Activated T-cell treated with anti-CD3 and anti-CD28 coated beads, Interleukin-2, amount 50 U/mL, for 72 hours (primary cell): ENCODE data around the gene TICAM1. TPM values are rescaled to one million over a fixed set of nuclear protein-coding genes. Genes with fewer than 3 reads are reported as not detected.
A peak's percentile ranks its signal among the peaks of the same experiment; 100 is the strongest.
"Not testable (repeated sequence)": the region's sequence is repeated elsewhere in the genome, so short reads cannot be mapped to it uniquely, and the experiment has no call there.

Experiments
- ATAC-seq, 2 donors: fragments of 150-1000 bp; cut with Tn5 transposase; replicated peaks in 1 of 2; 2 replicates each; pipeline ENCODE4 v1.10.0; 2021; ENCODE audit warnings: moderate library complexity in 2 of 2, mild to moderate bottlenecking in 1 of 2
- DNase-seq, 2 donors: peaks; one replicate each; pipeline ENCODE4 v3.0.0; 2021 to 2022; ENCODE audit warnings: mixed read lengths in 1 of 2
- H3K27ac Mint-ChIP-seq: one replicate; pipeline ENCODE4 v1.8.0; 2022; ENCODE audit warnings: mild to moderate bottlenecking, moderate library complexity, mixed read lengths
- H3K27me3 Mint-ChIP-seq: one replicate; pipeline ENCODE4 v1.8.0; 2022; ENCODE audit warnings: low read depth, mixed read lengths
- H3K36me3 Mint-ChIP-seq, 2 donors: one replicate each; pipeline ENCODE4 v1.8.0; 2022; ENCODE audit warnings: mixed read lengths in 2 of 2, mild to moderate bottlenecking in 1 of 2; ENCODE audit not compliant: insufficient read depth in 2 of 2
- H3K4me1 Mint-ChIP-seq: one replicate; pipeline ENCODE4 v1.8.0; 2022; ENCODE audit warnings: low read depth, mixed read lengths
- H3K4me3 Mint-ChIP-seq, 2 donors: one replicate each; pipeline ENCODE4 v1.8.0; 2022; ENCODE audit warnings: mild to moderate bottlenecking in 2 of 2, mixed read lengths in 2 of 2, moderate library complexity in 2 of 2
- H3K9me3 Mint-ChIP-seq, 2 donors: one replicate each; pipeline ENCODE4 v1.8.0; 2022; ENCODE audit warnings: mixed read lengths in 2 of 2
- total RNA-seq, 2 donors: library from RNA; stranded (reverse); gene quantifications; one replicate each; pipeline ENCODE4 v1.2.3, GENCODE V29; 2022

TICAM1 gene
- total RNA-seq, 2 donors from 2014 or later, result 18.7 to 20.5 TPM

- ATAC-seq, result no peak
- H3K4me3 Mint-ChIP-seq, result no peak overlapping the region
- H3K9me3 Mint-ChIP-seq, result no peaks in the 10 kb centered on the region
- no peaks in the 10 kb centered on the region for H3K36me3 Mint-ChIP-seq
- no peak for DNase-seq
- no peaks in the 10 kb centered on the region for H3K27me3 Mint-ChIP-seq
- H3K27ac Mint-ChIP-seq, result no peak overlapping the region
- H3K4me1 Mint-ChIP-seq, result no peaks in the 10 kb centered on the region
Observed at GRCh38 chr19:4859697-4860096, 28.2 kb upstream of the TICAM1 start.

- H3K36me3 Mint-ChIP-seq, H3K9me3 Mint-ChIP-seq, H3K4me1 Mint-ChIP-seq, H3K27ac Mint-ChIP-seq, H3K27me3 Mint-ChIP-seq, H3K4me3 Mint-ChIP-seq, ATAC-seq, DNase-seq: not testable (repeated sequence)
Observed at GRCh38 chr19:4856468-4856867, 25.0 kb upstream of the TICAM1 start.

- not testable (repeated sequence) for H3K36me3 Mint-ChIP-seq, ATAC-seq
Observed at GRCh38 chr19:4853506-4853905, 22.0 kb upstream of the TICAM1 start.

GRCh38 chr19:4852484-4852883, 21.0 kb upstream of the TICAM1 start:
- no peak for DNase-seq
- H3K4me3 Mint-ChIP-seq, result no peak overlapping the region
- ATAC-seq, result no peak
- no peaks in the 10 kb centered on the region for H3K4me1 Mint-ChIP-seq
- H3K27ac Mint-ChIP-seq, result no peak overlapping the region
- H3K9me3 Mint-ChIP-seq, result no peaks in the 10 kb centered on the region
- H3K36me3 Mint-ChIP-seq, result peaks cover 0 to 3% of the 10 kb centered on the region in 2 donors
- H3K27me3 Mint-ChIP-seq, result no peaks in the 10 kb centered on the region

More at GRCh38 chr19:4853506-4853905, 22.0 kb upstream of the TICAM1 start:
- DNase-seq, H3K4me3 Mint-ChIP-seq, H3K27ac Mint-ChIP-seq, H3K9me3 Mint-ChIP-seq, H3K4me1 Mint-ChIP-seq, H3K27me3 Mint-ChIP-seq: not testable (repeated sequence)

- no peak overlapping the region for H3K4me3 Mint-ChIP-seq
- peaks cover 0 to 3% of the 10 kb centered on the region in 2 donors for H3K36me3 Mint-ChIP-seq
- H3K4me1 Mint-ChIP-seq, result no peaks in the 10 kb centered on the region
- no peak overlapping the region for H3K27ac Mint-ChIP-seq
- DNase-seq, result peak; percentile 67 to 79
- no peaks in the 10 kb centered on the region for H3K9me3 Mint-ChIP-seq
- no peaks in the 10 kb centered on the region for H3K27me3 Mint-ChIP-seq
- peak; percentile 86 to 92 for ATAC-seq
Observed at GRCh38 chr19:4851551-4852290, 20.2 kb upstream of the TICAM1 start.

- Mint-ChIP-seq H3K27me3 (no peaks in the 10 kb centered on the region), H3K27ac (no peak overlapping the region), H3K36me3 (peaks cover 0 to 4% of the 10 kb centered on the region in 2 donors), H3K9me3 (no peaks in the 10 kb centered on the region), H3K4me1 (no peaks in the 10 kb centered on the region), H3K4me3 (no peak overlapping the region)
- DNase-seq (no peak), ATAC-seq (no peak)
Observed at GRCh38 chr19:4849019-4849418, 17.5 kb upstream of the TICAM1 start.

GRCh38 chr19:4847190-4847973, 15.9 kb upstream of the TICAM1 start:
- Mint-ChIP-seq H3K9me3 (no peaks in the 10 kb centered on the region), H3K4me1 (no peaks in the 10 kb centered on the region), H3K4me3 (no peak overlapping the region), H3K36me3 (peaks cover 2 to 9% of the 10 kb centered on the region in 2 donors), H3K27ac (no peak overlapping the region), H3K27me3 (no peaks in the 10 kb centered on the region)
- no peak for DNase-seq
- no peak for ATAC-seq

- not testable (repeated sequence) for H3K27me3 Mint-ChIP-seq, H3K4me1 Mint-ChIP-seq, H3K4me3 Mint-ChIP-seq, DNase-seq, ATAC-seq, H3K27ac Mint-ChIP-seq, H3K9me3 Mint-ChIP-seq
- peaks cover 6 to 12% of the 10 kb centered on the region in 2 donors for H3K36me3 Mint-ChIP-seq
Observed at GRCh38 chr19:4845975-4846374, 14.5 kb upstream of the TICAM1 start.

- Mint-ChIP-seq H3K4me1 (peaks cover 15% of the 10 kb centered on the region), H3K9me3 (no peaks in the 10 kb centered on the region), H3K27me3 (no peaks in the 10 kb centered on the region), H3K27ac (no peak overlapping the region), H3K4me3 (no peak overlapping the region), H3K36me3 (peaks cover 7 to 16% of the 10 kb centered on the region in 2 donors)
- DNase-seq (no peak), ATAC-seq (no peak)
Observed at GRCh38 chr19:4844348-4845179, 13.1 kb upstream of the TICAM1 start.

GRCh38 chr19:4843647-4843965, 12.1 kb upstream of the TICAM1 start:
- ATAC-seq (no peak), DNase-seq (no peak)
- H3K4me1 Mint-ChIP-seq, result peaks cover 15% of the 10 kb centered on the region
- peaks cover 7 to 16% of the 10 kb centered on the region in 2 donors for H3K36me3 Mint-ChIP-seq
- H3K9me3 Mint-ChIP-seq, result no peaks in the 10 kb centered on the region
- H3K27ac Mint-ChIP-seq, result no peak overlapping the region
- no peaks in the 10 kb centered on the region for H3K27me3 Mint-ChIP-seq
- H3K4me3 Mint-ChIP-seq, result no peak overlapping the region

GRCh38 chr19:4839192-4839591, 7.7 kb upstream of the TICAM1 start:
- ATAC-seq (no peak), DNase-seq (no peak)
- Mint-ChIP-seq H3K27ac (no peak overlapping the region), H3K9me3 (no peaks in the 10 kb centered on the region), H3K27me3 (no peaks in the 10 kb centered on the region), H3K4me3 (no peak overlapping the region), H3K4me1 (peaks cover 15% of the 10 kb centered on the region), H3K36me3 (peaks cover 7 to 15% of the 10 kb centered on the region in 2 donors)

- Mint-ChIP-seq H3K27me3 (no peaks in the 10 kb centered on the region), H3K4me3 (peak overlapping the region; percentile 63), H3K4me1 (peaks cover 29% of the 10 kb centered on the region), H3K36me3 (peaks cover 5 to 8% of the 10 kb centered on the region in 2 donors), H3K27ac (peak overlapping the region; percentile 79), H3K9me3 (no peaks in the 10 kb centered on the region)
- no peak for DNase-seq
- no peak for ATAC-seq
Observed at GRCh38 chr19:4832776-4833175, 1.3 kb upstream of the TICAM1 start.

GRCh38 chr19:4831979-4832340, 448 bp upstream of the TICAM1 start:
- not testable (repeated sequence) for H3K9me3 Mint-ChIP-seq, H3K36me3 Mint-ChIP-seq, DNase-seq, ATAC-seq, H3K27me3 Mint-ChIP-seq
- peak overlapping the region; percentile 89 to 91 for H3K4me3 Mint-ChIP-seq
- H3K27ac Mint-ChIP-seq, result peak overlapping the region; percentile 57
- peaks cover 33% of the 10 kb centered on the region for H3K4me1 Mint-ChIP-seq
